Stimulated activated CD8-positive, alpha-beta memory T cell treated with anti-CD3 and anti-CD28 coated beads, Interleukin-12 subunit alpha, Interleukin-12 subunit beta, amount 100 ng/mL, for 24 hours (primary cell): ENCODE results near the gene CCKAR.
"Not testable (repeated sequence)": the region's sequence is repeated elsewhere in the genome, so short reads cannot be mapped to it uniquely, and the experiment has no call there.

ENCODE experiments used
- DNase-seq: peaks from one replicate; pipeline ENCODE4 v3.0.0-alpha.2; 2020; ENCODE audit errors: extremely low read depth

CCKAR gene, protein sequence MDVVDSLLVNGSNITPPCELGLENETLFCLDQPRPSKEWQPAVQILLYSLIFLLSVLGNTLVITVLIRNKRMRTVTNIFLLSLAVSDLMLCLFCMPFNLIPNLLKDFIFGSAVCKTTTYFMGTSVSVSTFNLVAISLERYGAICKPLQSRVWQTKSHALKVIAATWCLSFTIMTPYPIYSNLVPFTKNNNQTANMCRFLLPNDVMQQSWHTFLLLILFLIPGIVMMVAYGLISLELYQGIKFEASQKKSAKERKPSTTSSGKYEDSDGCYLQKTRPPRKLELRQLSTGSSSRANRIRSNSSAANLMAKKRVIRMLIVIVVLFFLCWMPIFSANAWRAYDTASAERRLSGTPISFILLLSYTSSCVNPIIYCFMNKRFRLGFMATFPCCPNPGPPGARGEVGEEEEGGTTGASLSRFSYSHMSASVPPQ

DNA sequence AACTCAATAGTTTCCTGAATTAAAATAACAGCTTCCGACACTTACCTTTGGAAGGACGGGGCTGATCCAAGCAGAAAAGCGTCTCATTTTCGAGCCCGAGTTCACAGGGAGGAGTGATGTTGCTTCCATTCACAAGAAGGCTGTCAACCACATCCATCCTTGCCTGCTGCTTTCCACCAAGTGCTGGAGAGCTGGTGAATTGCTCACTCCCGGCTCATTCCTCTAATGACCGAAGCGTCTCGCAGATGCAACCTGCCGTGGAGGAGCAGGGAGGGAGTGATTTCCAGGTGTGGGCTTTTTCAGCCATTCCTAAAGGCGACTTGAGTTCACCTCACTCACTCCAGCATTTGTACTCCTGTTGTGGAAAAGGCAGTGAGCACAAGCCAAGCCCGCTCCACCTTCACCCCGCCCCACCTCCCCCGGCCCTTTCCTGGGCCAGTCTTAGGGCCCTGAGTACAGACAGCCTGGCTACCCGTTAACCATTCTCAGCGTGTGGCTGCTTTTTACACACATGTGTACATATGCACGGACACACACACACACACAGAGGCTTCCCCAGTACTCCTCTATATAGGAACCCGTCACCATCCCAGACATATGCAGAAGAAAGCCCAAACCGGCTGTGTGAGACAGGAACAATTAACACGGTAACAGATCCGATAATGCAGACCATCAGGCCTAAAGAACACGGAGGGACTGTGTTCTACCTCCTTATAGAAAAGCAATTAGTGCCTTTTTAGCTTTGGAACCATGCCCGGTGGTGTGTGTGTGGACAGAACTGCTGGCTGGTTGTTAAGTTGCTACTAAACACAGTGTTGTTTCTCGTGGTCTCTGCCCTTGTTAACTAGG lies at the start of gene CCKAR:
TSS of gene CCKAR (minus strand) at position 374 of the 849 bp plus-strand sequence. CDS start at position 157, 217 bp downstream.
- no peak for DNase-seq

DNA sequence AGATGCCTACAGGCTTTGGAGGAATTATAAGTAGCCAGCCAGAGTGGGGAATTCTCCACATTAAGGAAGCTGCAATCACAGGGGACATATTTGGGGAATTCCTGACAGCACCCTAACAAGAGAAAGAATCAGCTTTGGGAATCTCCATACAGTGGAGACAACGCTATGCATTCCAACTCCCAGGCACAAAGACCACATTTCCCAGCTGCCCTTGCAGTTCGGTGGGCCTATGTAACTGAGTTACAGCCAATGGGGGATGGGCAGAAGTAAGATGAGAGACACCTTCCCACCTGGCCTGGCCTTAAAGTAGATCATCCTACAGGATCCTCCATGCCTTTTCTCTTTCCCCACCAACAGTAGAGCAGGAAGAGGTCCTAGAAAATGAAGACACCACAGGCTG lies 43.4 kb upstream of the CCKAR start:
- no peak for DNase-seq

DNA sequence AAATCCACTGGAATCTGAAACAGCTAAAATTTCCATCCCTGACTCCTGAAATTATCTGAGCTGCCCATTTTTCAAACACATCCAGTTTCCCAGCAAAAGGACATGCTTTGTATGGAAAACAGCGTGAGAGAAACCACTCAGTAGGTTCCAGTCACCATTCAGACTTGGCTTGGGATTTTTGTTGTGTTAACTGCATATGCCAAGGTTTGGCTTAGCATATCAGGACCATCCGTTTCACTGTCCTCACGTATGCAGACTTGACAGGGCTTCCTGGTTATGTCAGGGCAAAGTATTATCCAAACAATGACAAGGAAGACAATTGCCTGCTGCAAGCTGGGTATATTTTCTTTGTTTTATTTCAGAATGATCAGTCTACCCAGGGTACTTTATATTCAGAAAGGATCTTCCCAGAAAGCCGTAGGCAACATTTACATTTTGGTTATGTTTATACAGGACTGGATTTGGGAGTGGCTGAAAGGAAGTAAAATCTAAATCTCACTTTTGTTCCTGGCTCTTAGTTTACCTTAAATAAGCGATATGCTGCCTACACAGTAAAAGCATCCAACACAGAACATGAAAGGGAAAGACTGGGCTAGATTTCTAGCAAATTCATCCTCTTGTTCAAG lies 41.3 kb upstream of the CCKAR start:
- no peak for DNase-seq

DNA sequence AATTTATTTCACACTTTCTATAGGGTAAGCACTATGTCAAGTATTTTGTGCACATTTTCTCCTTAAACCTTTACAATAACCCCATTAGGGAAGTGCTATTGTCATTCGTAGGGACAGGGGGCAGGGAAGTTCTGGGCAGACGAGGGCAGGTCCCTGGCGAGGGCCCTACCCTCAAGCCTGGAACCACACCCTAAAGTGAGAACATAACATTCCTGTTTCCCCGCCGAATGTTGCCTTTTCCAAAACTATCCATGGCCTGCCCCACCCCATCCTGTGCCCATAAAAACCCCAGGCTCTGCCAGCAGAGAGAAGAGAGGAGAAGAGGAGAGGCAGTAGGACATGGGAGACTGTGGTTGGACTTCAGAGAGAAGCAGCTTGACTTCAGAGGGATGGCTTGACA lies 39.8 kb upstream of the CCKAR start:
- no peak for DNase-seq

DNA sequence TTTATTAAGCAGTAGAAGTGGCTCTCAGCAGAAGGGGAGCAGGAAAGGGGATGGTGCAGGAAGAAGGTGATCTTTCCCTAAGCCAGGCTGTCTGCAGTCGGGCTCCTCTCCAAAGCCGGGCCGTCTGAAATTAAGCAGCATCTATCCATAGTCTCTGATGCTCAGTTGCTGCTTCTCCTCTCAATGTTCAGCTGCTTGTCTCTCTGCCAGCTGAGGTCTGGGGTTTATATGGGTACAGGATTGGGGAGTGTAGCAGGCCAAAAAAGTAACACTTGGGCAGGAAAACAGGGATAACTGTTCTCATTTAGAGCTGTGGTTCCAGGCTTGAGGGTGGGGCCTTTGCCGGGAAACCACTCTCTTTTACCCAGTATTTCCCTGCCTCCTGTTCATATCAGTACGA lies 39.2 kb upstream of the CCKAR start:
- DNase-seq, result no peak

DNA sequence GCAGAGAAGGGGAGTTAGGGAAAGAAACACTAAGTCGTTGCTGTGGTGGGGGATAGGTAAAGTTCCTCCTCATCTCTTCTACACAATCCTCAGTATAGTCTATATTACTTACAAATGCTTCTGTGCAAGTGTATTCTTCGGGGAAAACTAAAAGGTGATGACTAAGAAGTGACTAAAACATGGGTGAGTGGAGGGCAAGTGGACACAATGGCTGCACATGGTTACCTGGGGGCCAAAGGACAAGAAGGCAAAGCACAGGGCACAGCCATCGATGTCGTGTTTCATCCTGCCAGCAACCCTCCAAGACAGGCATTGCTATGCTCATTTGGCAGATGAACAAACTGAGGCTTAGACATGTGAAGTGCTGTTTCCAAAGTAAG lies 35.5 kb upstream of the CCKAR start:
- DNase-seq, result no peak

DNA sequence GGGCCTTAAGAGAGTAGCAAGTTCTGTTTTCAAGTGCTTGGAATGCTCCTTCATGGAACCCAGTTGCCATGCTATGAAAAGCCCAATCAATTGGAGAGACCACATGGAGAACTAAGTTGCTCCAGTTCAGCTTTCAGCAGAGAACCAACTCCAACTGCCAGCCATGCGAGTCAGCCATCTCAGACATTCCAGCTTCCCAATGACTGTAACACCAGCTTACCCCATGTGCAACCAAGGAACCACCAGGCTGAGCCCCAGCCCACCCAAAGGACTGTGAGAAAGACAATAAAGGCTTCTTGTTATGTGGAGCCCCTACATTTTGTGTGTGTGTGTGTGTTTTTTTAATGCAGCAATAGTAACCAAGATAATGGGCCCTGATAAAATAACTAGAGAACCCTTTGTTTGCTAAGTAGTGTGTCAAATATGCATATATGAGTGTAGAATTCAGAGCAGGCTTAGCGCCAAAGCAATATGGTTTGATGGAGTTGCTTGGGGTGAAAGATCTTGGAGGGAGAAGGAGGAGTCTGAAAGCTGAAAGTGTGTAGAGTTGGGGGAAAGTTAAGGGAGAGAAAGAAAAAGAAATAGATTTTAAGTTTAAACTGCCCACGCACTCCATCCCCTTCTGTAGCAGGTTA lies 35.0 kb upstream of the CCKAR start:
- no peak for DNase-seq

DNA sequence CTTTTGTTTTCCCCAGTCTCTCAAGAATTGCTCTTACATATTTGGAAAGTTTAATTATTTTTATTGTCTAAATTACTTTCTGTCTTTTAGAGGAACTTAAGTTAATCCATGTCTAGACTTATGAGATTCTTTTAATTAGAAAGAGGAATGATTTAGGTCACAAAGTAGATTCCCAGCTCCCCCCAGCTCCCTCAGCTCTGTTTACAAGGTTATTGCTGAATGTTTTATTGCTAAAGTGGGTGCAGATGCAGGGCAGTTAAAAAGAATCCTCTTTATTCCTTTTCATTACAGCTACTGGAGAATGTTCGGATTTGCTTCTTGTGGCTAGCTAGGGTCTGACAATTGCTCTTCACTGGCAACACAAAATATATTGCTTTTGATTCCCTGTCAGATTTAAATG lies 33.7 kb upstream of the CCKAR start:
- no peak for DNase-seq

DNA sequence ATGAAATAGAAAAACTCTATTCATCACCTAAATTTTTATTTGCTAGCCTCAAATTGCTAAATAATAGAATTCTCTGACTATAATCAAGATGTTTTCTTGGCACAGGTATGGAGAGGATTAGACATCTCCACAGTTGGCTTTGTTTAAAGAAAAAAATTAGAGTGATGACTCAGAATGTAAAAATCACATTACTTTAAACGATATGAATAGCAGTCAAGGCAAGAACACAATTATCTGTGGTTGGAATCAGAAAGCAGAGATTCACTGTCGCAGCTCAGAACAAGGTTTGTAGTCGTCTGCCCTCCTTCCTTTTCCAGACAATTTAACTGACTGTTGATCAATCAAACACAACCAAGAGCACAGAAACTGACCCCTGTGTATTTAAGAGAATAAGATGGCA lies 32.2 kb upstream of the CCKAR start:
- DNase-seq, result no peak

DNA sequence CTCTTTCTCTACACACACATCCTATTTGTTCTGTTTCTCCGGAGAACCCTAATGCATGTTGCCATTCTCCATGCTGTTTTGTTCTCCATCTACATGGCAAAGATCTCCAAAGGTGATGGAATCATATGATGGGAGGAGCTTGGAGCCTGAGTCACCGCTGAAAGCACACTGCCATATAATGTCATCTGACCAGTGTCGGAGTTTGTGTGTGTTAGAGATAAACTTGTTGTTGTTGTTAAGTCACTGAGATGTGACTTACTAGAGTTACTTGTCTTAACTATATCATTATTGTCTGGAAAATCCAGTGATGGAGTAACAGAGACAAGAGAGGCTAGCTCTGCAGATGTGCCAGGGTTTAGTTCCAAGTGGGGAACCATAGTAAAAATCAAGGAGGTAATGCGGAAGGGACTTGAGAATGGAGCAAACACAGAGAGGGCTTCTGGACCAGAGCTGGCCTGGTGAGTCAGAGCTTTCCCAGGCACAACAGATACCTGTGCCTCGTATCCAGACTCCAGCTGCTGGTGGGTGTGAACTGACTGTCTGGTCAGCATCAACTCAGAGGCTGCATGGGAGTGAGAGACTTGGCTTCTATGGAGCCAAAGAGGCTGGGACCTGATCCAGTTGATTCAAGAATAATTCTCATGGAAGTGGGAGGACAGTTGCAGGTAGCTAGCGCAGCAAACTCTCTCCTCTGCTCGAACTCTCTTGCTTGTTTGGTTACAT lies 30.6 kb upstream of the CCKAR start:
- no peak for DNase-seq

DNA sequence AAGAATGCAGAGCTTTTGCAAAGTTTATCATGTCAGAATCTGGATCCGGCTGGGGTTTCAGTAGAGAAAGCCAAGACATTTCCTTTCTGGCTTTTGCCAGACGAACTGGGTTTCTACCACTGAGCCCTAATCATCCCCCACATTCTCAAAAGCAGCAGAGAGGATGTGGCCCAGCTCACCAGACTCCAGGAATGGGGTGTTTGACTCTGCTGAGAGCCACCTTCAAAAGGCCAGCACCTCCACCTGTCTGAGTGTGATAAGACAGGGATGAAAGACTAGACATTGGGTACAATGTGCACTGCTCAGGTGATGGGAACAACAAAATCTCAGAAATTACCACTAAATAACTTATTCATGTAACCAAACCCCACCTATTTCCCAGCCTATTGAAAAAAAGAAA lies 25.7 kb upstream of the CCKAR start:
- no peak for DNase-seq

DNA sequence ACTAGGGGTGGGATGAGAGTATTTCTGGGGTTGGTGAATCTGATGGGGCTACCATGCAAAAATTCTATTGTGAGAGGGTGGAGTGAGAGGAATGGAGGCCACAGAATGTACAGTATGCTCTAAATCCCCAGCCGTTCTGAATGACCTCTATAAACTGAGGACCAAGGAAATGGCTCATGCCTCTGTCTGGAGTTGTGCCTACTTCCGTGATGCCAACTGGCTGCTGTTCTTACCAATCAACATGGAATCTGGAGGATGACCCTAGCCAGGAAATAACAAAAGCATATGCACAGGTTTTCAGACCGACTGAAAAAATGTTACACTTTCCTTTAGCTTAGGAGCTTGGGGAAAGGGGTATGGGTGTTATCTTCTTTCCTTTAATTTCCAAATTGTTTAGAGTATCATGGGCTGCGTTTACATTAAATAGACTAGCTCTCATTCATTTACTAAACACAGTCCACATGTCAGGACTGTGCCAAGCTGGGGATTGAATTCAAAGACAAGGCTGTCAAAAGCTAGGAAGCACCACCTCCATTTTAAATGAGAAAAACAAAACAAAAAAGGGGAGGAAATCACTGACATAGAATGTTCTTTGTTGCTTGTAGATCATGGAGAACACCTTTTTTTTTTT lies 20.2 kb upstream of the CCKAR start:
- DNase-seq, result no peak

DNA sequence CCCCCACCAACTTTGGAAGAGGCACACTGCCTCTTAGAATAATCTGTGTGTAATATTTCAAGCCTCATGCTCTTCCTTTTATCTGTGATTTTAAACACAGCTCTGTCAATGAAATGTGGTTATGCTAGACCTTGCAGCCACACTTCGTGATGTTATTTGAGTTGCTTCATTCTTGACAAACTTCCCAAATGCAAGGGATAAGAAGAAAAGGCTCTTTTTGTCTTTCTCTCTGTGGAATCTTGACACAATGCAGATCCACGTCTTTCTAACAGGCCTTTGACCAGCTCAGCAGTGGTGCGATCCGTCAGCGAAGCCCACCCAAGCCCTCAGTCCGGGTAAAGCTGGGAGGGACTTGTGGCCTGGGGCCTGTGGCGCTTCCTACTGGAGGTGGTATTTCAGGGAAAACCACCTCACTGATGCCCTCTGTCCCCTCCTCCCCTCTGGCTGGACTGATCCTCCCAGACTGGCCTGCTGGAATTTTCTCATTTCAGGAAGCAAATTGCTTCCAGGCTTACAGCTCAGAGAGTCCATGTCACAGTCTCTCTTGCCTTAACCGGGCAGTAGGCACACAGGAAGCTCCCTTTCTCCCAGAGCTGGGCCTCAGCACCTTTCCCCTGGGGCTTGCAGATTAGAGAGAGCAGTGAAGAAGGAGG lies 19.5 kb upstream of the CCKAR start:
- DNase-seq, result no peak

DNA sequence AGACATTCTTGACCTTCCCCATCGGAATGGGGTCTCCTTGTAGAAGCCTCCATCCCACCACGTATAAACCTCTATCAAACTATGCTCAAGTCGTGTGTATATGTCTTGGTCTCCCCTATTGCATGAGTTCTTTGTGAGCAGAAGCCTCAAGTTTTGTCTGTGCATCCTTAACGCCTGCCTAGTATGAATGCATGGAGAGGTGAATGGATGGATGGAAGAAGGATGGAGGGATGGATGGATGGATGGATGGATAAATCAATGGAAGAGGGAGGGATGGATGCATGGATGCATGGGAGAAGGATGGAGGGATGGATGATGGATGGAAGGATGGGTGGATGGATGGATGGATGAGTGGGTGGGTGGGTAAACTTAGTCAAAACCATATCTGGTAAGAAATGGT lies 17.0 kb upstream of the CCKAR start:
- DNase-seq, result no peak

DNA sequence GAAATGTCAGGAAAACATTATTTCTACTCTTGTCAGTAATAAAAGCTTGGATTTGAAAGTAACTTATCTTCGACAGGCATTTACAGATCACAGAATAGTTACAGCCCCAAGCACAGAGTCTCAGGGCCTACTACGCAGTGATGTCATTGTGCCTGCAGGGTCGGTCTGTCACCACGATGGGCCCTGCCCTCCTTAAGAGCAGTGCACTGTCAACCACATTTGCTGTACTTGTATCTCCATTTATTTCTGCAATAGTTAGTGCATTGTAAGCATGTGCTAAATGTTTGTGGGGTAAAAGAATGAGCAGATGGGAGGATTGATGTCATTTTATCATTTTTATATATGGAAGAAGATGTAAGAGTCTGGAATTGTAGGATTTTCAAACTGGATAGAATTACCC lies 13.6 kb upstream of the CCKAR start:
- DNase-seq, result no peak

DNA sequence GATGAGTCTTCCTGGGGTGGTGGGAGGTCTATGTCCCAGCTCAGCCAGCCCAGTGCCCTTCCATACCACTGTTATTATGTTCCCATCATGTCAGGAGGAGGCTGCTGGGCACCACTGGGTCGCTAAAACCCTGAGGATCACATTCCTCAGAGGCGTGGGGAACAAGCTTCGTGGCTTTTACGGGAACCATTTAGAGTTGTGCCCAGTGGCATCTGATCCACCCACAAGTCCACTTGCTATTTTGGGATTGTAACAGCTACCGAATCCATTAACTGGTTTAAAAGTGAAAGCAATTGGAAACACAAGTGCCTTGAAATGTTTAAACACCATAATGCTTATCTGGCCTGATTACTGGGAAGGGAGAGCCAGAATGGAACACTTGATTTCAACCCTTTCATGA lies 13.1 kb upstream of the CCKAR start:
- DNase-seq, result no peak

DNA sequence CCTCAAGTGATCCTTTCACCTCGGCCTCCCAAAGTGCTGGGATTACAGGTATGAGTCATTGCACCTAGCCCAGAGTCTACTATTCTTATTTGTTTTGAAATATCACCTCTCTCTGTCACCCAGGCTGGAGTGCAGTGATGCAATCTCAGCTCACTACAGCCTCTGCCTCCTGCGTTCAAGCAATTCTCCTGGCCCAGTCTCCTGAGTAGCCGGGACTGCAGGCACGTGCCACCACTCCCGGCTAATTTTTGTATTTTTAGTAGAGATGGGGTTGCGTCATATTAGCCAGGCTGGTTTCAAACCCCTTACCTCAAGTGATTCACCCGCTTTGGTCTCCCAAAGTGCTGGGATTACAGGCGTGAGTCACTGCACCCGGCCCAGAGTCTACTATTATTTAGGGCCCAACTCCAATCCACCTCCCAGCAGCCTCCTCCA lies 10.3 kb upstream of the CCKAR start:
- DNase-seq, result not testable (repeated sequence)

DNA sequence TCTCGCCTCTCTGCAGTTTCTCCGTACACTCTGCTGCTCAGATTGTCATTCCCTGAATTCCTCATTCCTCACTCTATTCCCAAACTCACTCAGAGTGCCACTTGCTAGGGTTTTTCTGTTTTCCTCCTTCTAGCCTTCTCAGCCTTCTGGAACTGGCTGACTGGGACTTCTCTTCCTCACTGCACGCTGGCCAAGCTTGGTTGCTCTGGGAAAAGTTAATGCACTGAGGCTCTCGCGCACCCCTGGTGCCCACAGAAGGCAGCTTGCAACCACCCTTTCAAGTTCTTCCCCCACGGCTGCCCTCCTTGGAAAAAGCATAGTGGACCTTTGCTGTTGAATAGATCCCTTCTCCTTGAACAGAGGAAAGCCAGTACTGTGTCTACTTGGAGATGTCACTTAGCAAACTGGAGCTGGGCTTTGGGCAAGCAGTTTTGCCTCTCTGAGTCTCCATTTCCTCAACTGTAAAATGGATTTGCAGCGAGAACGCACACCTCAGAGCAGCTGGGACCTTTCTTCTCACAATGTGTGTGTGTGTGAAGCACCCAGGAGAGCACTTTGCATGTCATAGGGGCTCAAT lies 6.0 kb upstream of the CCKAR start:
- no peak for DNase-seq

DNA sequence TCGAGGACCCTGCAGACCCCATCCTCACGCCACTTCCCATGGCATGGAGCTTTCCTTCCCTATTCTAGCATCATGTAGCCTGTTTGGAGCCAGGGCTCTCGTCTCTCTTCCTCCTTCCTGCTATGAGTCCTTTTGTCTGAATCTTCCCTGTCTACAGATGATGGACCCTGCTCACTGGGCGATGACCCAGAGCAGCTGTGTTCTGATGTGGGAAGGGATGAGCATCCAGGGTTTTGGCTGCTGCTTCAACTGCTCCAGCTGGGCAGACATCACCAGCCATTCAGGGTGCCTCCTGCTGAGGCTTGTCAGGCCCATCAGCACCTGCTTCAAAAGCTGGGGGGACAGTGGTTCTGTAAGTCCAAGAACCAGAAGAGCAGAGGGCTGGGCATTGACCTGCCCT lies 3.2 kb upstream of the CCKAR start:
- DNase-seq, result no peak
